ENCODE measurements around the gene SELPLG.

The SELPLG gene

GRCh38 chr12:108618079-108618952, 15.4 kb downstream of the SELPLG start:
- peak; percentile 66 for DNase-seq

GRCh38 chr12:108616941-108617858, 16.5 kb downstream of the SELPLG start:
- peak; percentile 60 for DNase-seq

GRCh38 chr12:108616359-108616758, 17.3 kb downstream of the SELPLG start:
- DNase-seq: no peak

GRCh38 chr12:108615918-108616317, 17.8 kb downstream of the SELPLG start:
- no peak for DNase-seq

GRCh38 chr12:108614639-108615038, 19.1 kb downstream of the SELPLG start:
- DNase-seq: no peak

GRCh38 chr12:108614041-108614440, 19.7 kb downstream of the SELPLG start:
- no peak for DNase-seq

GRCh38 chr12:108613548-108613947, 20.1 kb downstream of the SELPLG start:
- no peak for DNase-seq

GRCh38 chr12:108612788-108613282, 20.9 kb downstream of the SELPLG start:
- DNase-seq: no peak

GRCh38 chr12:108611884-108612415, 21.7 kb downstream of the SELPLG start:
- DNase-seq: peak; percentile 22

GRCh38 chr12:108610856-108611605, 22.7 kb downstream of the SELPLG start:
- no peak for DNase-seq

GRCh38 chr12:108610336-108610815, 23.3 kb downstream of the SELPLG start:
- DNase-seq: no peak

- DNase-seq: no peak
These were observed 24.0 kb downstream of the SELPLG start for GRCh38 chr12:108609537-108610335.

GRCh38 chr12:108608616-108609015, 25.1 kb downstream of the SELPLG start:
- DNase-seq: no peak

- no peak for DNase-seq
These were observed 25.6 kb downstream of the SELPLG start for GRCh38 chr12:108607981-108608600.

GRCh38 chr12:108606492-108606891, 27.2 kb downstream of the SELPLG start:
- DNase-seq: no peak

GRCh38 chr12:108605690-108606406, 27.8 kb downstream of the SELPLG start:
- DNase-seq: no peak

GRCh38 chr12:108605000-108605689, 28.5 kb downstream of the SELPLG start:
- DNase-seq: no peak

GRCh38 chr12:108604208-108604941, 29.3 kb downstream of the SELPLG start:
- DNase-seq: no peak

GRCh38 chr12:108603743-108604142, 30.0 kb downstream of the SELPLG start:
- DNase-seq: no peak
